ENCODE measurements around the gene FRS2.

DNA sequence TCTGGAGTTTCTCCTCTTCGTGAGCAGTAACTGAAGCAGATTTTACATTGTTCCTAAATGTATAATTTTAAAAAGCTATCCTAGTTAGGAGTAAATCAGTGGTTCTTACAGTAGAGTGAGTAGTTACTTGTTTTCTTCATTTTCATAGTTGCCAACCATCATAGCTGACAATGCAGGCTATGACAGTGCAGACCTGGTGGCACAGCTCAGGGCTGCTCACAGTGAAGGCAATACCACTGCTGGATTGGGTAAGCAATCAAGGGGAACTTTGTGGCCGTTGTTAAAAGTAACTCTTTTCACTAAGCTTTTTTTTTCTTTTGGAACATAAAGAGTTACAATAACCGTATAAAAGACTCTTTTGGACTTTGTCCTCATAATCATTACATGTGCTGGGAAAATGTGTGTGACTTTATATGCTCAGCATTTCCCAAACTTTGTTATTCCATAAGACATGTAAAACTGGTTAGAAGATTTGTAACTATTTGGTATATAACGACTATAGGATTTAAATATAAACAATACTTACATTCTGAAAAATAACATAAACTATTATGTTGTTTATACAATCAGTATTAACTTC lies 128.1 kb downstream of the FRS2 start:
- no peak for TF ChIP-seq POLR2A (IDR thresholded peaks at IDR 0.05)
- no peak for TF ChIP-seq POLR2AphosphoS5 (IDR thresholded peaks at IDR 0.05)
- TF ChIP-seq, protein P1, sequence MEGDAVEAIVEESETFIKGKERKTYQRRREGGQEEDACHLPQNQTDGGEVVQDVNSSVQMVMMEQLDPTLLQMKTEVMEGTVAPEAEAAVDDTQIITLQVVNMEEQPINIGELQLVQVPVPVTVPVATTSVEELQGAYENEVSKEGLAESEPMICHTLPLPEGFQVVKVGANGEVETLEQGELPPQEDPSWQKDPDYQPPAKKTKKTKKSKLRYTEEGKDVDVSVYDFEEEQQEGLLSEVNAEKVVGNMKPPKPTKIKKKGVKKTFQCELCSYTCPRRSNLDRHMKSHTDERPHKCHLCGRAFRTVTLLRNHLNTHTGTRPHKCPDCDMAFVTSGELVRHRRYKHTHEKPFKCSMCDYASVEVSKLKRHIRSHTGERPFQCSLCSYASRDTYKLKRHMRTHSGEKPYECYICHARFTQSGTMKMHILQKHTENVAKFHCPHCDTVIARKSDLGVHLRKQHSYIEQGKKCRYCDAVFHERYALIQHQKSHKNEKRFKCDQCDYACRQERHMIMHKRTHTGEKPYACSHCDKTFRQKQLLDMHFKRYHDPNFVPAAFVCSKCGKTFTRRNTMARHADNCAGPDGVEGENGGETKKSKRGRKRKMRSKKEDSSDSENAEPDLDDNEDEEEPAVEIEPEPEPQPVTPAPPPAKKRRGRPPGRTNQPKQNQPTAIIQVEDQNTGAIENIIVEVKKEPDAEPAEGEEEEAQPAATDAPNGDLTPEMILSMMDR (IDR thresholded peaks at IDR 0.05 in 8 of 11, conservative IDR thresholded peaks at IDR 0.05 in 3 of 11) = no peak

All from spleen (tissue), 7 donors.